Stimulated activated CD4-positive, alpha-beta T cell treated with anti-CD3 and anti-CD28 coated beads, Interleukin-2, amount 100 ng/mL, for 4 hours (primary cell): ENCODE data around the gene ARHGAP21.

Source experiments
- DNase-seq: peaks from one replicate; pipeline ENCODE4 v3.0.0-alpha.2; 2020; ENCODE audit warnings: low read depth

Gene ARHGAP21

DNA sequence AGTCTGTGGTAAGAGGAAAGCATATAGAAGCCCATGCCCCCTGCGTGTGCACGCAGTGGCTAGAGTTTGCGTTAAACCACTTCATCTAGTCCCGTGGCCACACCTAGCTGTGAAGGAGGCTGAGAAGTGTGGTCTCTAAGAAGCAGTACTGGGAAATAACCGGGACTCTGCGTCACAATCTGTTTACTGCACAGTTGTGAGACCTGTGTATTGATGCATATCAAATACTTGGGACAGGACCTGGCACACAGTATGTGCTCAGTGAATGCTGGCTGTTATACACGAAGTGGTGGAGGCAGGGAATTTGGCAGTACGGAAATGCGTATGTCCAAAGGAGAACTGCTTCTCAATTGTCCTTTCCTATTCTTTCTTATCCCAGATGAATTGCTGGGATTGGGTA, 149.5 kb downstream of the ARHGAP21 start:
- DNase-seq, result no peak

DNA sequence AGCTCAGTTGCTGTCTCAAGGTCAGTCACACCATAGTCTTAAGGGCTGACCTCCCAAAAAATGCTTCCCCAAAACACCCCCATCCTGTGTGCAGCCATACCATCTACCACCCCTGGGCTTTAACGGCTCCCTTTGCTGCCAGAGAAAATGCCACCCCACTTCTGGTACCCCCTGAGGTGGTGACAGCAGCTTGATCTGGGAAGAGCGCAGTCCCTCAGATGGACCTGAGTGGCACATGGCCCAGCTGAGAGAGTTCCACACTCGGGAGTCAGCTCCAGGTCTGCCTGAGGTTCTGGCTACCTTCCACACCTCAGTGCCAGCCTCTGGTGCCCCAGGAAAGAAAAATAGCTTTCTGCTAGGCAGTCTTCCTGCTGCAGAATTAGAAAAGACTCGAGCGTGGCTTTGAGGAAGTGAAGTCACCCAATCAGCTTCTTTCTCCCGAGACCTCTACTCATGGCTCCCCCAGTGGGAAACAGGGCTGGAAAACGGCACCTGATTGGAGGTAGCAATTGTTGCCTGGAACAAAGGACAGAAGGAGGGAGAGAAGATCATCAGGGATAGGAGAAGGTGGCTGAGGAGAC, 151.7 kb downstream of the ARHGAP21 start:
- DNase-seq, result no peak

DNA sequence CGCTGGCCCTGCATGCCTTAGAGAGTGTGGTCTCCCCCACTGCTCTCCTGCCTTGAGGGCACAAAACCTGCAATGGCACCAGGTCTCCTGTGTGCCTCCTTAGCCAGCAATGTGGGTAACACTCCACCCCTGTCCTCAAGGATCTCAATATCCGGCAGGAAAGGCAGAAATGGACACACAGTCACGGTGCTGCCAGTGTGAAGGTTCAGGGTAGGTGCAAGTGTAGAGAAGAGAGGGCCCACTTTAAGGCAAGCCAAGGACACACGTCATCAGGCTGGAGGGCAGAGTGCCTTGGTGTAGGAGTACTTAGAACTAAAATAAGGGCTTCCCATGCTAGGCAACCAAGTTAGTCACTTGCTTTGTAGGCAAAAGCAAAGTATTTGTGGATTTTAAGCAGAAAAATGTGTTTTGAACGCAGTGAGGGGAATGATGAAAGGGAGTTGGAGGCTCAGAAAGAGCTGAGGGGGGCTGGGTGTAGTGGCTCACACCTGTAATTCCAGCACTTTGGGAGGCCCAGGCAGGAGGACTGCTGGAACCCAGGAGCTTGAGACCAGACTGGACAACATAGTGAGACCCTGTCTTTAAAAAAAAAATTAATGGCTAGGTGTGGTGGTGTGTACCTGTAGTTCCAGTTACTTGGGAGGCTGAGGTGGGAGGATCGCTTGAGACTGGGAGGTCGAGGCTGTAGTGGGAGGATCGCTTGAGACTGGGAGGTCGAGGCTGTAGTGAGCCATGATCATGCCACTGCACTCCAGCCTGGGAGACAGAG, 152.8 kb downstream of the ARHGAP21 start:
- DNase-seq, result no peak

DNA sequence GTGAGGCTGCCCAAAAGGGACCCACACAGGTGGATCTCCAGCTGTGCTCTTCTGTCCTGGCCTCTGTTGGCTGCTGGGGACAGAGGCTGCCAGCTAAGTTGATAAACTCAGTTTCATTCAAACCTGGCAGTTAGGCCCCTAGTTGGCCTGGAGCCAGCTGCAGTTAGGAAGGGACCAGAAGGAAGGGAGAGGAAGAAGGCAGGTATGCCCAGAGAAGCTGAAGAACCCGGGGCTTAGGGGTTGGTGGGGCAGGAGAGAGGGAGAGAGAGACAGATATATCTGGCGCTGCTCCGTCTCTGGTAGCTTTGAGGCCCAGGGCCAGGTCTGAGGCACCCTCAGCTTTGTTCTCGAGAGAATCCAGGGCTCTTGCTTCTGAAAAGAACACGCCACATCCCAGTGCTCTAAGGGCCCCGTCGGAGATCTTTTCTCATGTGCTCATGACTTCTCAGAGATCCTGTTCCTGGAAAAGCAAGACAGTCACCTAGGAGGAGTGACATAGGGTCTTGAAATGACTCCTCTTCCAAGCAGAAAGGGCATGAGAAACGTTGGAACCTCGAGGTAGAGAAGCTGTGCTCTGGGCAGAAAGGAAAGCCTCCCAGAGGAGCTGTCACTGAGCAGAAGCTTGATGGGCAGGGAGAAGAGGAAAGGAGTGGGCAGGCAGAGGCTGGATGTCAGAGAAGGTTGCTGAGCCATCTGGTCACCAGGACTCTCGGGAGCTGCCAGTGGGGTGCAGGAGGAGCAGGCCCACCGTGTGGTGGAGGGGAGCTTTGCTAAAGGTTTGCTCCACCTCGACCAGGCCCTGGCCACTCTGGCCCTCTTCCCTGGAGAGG, 153.6 kb downstream of the ARHGAP21 start:
- DNase-seq, result no peak

DNA sequence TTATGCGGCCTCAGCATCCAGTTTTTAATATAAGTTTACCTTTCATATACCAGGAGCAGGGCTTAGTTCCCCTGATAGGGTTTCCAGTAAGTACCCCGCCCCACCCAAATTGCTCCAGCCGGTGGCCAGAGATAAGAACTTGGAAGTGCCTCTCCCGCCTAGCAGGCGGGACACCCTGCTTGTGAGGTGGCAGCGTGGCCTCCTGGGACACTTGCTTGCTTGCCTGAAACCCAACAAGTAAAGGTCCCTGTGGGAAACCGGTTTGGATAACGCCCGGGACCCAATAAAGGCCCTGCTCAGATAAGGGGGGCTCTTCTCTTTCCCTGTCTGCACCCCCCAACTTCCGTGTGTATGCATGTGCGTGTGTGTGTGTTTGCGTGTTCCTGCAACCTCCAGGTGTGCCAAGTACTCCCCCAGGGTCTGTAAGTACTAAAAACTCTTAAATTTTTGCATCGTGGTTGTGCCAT, 154.3 kb downstream of the ARHGAP21 start:
- DNase-seq, result no peak

DNA sequence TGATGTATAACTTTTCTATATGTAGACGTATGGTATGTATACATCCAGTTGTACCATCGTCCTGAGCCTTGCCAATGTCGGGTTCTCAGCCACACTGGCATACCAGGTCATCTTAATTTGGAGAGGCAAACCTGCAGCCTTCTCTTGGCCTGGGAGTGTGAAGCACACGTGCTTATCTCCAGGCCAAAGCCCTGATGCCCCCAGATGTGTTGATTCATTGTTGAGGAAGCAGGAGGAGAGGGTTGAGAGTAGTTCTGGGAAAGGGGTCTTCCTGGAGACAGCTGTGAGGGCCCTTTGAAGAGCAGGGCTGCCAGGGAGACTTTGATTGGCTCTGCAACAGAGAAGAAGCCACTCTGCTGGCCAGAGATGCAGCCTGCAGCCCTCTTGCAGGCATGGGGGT, 155.6 kb downstream of the ARHGAP21 start:
- DNase-seq, result no peak

DNA sequence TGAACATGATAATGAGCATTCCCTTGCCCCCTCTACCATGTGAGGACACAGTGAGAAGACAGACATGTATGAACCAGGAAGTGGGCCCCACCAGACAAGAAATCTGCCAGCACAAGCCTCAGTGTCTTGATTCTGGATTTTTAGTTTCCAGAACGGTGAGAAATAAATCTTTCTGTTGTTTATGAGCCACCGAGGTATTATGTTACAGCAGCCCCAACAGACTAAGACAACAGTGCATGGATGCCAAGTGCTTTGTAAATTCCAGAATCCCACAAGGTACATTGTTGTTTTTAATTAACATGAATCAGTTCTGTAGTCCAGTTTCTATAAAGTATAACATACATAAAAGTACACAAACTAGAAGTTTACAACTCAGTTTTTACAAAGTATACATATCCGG, 162.2 kb downstream of the ARHGAP21 start:
- no peak for DNase-seq

DNA sequence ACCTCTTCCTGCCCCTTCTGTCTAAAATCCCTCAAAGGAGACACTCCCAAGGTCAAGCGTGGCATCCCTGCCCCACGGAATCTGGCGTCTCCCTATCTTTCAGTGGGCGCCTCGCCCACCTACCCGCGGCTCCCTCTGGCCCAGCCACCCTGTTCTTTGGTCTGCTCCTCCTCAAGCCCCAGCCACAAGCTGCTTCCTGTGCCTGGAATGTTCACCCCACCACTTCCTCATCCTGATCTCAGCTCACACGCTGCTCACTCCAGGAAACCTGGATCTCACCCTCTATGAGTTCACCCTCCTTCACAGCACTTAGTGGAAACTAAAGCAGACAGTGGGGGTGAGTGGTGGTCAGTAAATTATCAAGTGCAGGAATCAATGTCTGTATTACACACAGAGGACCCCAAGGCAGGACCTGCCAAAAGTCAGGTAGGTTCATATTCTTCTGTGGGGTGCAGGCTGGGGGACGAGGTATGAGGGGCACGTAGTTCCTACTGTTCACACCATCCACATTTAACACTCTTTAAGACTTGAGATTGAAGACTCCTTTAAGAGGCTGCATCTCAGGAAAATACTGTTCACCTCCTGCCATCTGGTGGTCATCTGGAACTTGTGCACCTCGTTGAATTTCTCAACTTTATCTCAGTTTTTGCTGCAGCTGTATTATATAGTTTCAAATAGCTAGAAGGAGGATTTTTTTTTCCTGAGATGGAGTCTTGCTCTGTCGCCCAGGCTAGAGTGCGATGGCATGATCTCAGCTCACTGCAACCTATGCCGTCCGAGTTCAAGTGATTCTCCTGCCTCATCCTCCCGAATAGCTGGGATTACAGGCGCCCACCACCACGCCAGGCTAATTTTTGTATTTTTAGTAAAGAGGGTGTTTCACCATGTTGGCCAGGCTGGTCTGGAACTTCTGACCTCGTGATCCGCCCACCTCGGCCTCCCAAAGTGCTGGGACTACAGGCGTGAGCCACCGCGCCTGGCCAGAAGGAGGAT, 166.6 kb downstream of the ARHGAP21 start:
- DNase-seq, result no peak

DNA sequence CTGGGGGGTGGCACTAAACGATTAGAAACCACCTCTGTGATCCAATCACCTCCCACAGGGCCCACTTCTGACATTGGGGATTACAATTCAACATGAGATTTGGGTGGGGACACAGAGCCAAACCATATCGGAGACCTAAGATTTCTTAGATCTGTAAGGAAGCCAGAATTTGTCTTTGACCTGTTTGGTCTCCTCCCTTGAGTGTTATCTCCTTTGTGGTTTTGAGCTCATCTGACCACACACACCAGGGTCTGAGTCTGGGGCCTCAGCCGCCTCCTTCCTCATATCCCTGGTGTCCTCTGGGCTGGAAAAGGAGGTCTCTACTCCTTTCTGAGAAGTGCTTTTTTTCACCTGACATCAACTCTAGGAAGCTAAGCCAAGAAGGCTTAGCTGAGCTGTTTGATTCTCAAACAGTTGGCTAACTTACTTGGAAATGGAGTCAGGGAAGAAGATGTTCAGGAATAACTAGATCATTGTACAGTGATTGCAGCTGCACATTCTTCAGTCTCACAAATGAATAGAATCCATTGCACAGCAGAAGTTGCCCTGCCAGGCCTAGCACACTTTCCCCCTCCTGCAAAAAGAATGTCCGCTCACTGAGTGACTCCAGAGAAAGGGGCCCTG, 167.4 kb downstream of the ARHGAP21 start:
- no peak for DNase-seq

DNA sequence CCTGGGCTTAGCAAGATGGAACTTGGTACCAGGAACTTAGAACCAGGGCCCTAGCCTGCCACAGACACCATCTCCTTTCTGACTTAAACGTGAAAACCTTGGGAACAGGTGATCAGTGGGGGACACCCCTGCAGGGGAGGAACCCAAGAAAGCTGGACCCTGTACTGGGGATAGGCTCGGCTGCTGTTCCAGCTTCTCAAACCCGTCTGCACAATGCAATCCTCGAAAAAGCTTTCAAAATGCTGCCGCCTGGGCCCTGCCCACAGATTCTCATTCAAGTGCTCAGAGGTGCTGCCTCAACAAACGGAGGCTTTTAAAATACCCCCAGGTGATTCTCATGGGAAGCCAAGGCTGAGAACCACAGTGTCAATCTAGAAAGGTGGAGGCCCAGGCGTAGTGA, 169.7 kb downstream of the ARHGAP21 start:
- no peak for DNase-seq

DNA sequence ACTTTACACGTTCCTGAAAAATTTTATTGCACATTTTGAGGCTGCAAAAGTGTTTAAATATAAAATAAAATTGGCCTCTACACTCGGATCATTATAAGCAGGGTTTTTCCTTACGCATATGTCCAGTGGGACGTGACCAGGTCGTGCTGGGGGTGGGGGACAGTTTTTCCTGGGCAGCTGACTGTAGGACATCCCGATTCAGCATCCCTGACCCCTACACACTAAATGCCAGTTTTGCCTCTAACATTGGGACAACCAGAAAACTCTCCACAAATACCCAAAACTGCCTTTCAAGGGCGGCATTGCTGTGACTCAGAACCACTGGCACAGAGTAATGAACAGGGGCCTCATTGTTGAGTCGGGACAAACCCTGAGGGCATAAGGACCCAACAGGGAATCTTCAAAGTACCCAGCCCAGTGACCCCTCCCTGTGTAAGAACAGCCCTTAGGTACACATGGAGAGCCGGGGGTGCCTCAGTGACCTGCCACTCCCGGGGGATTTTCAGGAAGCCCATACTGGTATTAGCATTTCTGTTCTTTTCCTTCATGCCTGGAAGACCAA, 170.6 kb downstream of the ARHGAP21 start:
- DNase-seq, result no peak

DNA sequence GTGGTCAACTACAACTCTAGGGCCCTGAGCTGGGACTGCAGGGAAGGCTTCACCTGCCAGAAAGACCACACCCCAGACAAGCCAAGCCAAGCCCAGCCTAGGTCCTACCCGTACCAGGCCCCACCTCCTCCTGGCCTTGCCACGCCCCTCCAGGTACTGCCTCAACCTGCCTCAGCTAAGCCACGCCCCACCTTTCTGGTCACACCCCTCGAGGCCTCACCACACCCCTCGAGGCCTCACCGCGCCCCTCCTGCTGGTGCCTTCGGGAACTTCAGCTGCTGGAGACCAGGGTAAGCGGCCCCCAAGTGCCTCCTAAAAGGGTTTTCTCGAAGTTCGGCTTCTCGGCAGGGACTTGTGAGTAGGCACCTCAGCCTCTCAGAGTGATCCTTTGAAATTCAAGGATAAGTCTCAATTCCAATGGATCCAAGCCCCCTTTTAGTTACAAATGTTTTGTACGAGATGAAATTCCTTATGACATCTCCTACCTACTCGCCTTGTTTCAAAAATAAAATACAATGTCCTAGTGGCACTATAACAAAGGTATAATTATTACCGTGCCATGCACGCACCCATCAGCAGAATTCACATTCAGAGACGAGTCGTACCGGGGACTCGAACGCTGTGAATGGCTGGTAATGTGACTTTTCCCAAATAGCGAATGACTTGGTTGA, 171.2 kb downstream of the ARHGAP21 start:
- DNase-seq, result no peak

DNA sequence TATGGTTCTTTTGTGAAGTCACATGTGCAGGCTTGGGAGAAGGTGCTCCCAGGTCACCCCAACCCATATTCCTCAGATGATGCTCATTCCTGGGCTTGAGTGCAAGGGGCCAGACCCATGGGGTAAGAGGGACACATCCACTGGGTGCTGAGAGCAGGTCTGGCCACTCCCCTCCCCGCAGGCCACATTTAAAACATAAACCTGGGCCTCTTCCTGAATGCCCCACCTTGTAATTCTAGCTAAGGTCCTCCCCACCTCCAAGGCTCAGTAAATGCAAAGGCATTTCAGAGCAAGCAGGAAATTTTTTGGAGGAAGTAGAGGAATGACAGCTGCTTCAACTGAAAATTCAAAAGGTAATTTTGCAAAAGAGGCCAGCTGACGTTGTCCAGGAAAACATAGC, 172.5 kb downstream of the ARHGAP21 start:
- DNase-seq, result no peak

DNA sequence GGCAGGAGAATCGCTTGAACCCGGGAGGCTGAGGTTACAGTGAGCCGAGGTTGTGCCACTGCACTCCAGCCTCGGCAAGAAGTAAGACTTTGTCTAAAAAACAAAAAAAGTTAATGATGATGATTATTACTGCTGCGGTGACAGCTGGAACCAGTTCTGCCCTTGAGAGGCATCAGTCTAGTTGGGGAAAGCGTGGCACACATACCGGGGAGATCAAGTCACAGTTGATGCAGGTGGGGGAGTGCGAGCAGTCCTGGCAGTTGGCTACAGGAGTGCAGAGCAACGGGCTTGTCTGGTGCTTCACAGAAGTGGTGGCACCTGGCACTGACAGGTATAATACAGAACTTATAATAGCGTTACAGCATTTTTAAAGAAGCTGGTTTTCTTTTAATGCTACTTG, 173.0 kb downstream of the ARHGAP21 start:
- DNase-seq, result no peak

DNA sequence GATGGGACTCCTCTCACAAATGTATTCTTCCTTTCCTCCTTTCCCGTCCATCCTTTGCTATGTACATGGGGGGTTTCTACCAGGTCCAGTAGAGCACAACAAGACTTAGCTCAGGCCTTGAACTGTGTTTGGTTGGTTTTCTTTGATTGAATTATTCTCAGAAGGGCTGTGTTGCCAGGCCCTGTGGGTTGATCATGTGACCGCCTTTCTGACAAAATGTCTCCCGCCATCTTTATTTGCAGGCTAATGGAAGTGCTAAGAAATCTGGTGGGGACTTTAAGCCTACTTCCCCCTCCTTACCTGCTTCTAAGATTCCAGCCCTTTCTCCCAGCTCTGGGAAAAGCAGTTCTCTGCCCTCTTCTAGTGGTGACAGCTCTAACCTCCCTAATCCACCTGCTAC, 178.1 kb downstream of the ARHGAP21 start:
- no peak for DNase-seq

DNA sequence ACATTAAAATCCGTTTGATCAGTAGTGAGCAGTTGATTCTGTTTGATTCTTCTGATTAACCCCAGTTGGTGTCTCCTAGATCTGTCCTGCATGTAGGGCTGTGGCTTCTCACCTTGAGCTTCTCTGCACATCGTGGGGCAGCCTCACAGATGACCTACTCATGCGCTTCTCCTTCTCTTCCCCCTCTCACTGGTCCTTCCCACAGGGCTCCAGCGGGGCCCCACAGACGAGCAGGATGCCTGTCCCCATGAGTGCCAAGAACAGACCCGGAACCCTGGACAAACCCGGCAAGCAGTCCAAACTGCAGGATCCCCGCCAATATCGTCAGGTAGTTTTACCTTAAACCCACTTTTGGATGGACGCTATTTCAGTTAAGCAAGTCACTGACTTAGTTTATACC, 178.9 kb downstream of the ARHGAP21 start:
- DNase-seq, result no peak

DNA sequence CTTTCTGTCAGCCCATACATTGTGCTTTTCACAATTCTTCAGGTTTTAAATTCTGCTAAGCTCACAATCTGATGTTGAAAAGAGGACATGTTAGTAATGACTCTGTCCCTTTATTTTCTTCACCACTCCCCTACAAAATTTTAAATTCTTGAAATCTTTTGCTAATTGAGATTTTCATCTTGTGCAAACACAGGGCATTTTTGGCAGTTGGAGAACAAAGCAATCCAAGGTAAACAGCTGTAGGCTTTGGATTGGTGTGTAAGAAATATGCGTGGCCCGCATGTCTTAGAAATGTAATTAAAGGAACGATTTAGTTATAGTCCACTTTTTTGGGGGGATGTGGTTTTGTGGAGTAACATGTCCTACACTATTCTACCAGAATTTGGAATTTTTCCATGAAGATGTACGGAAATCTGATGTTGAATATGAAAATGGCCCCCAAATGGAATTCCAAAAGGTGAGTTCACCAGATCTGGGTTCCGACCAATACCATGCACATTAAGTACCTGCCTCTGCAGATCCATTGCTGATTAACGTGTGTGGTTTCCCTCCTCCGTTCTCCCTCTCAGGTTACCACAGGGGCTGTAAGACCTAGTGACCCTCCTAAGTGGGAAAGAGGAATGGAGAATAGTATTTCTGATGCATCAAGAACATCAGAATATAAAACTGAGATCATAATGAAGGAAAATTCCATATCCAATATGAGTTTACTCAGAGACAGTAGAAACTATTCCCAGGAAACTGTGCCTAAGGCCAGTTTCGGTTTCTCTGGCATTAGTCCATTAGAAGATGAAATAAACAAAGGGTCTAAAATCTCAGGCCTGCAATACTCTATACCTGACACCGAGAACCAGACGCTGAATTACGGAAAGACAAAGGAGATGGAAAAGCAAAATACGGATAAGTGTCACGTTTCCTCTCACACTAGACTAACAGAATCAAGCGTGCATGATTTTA, 181.1 kb downstream of the ARHGAP21 start:
- DNase-seq, result no peak

DNA sequence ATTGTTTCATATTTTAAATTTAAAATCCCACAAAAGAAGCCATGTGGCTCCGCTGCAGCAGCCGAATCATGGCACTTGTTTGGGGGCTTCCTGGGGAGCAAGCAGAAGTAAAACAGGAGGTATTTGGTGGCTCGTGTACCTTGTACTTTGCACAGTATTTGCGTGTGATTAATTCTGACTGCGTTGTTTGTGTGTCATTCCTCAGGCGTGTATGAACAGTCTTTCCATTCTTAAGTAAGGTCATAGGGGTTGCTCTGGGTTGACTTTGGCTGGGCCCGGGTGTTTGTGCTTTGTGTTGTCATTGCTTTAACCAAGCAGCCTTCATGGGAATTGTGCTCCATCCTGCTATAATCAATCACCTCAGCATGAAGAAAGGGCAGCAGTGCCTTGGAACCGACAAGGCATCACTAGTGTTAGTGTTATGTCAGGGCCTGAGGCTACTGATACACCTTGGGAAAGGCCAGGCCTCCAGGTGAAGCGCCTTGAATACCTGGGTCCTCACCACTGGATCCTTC, 182.4 kb downstream of the ARHGAP21 start:
- no peak for DNase-seq

DNA sequence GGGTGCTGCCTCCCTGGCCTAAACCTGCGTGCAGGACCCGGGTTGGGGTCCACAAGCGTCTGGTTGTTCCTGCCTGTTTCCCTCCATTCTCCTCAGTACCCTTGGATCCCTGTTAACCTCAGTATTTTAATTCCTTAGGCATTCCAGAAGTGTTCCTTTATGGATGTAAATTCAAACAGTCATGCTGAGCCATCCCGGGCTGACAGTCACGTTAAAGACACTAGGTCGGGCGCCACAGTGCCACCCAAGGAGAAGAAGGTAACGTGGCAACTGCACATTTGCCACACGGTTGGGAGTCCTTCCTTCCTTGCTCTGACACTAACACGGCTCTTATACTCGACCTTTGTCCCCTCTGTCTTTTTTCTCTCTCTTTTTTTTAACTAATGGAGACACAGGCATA, 187.1 kb downstream of the ARHGAP21 start:
- no peak for DNase-seq
